ENCODE data around the gene SEC23A. TPM values are rescaled to one million over a fixed set of nuclear protein-coding genes. Genes with fewer than 3 reads are reported as not detected.

The SEC23A gene
- total and polyA plus RNA-seq, 2 of the 13 experiments (the other 11 are each of a cell fraction or from before 2014, with no cell fraction given): 403 to 887 TPM

GRCh38 chr14:39015360-39015961 lies 87.6 kb downstream of the SEC23A start (continued):
- TF ChIP-seq PATZ1 (CRISPR knock-in tag; IDR thresholded peaks at IDR 0.05) (no peak), TARDBP (CRISPR knock-in tag; IDR thresholded peaks at IDR 0.05) (no peak), HMGXB3 (CRISPR knock-in tag; IDR thresholded peaks at IDR 0.05; ENCODE audit: borderline replicate concordance) (0 out of 2 replicates have a peak, but pooled peaks have one; percentile 42), ZNF891 (CRISPR knock-in tag; IDR thresholded peaks at IDR 0.05) (no peak), GATA4 (IDR thresholded peaks at IDR 0.05; ENCODE audit: borderline replicate concordance, low read depth) (no peak), ZNF562 (CRISPR knock-in tag; IDR thresholded peaks at IDR 0.05; ENCODE audit: borderline replicate concordance) (no peak), EZH2 (conservative IDR thresholded peaks at IDR 0.05; ENCODE audit: low read depth, low read length) (no peak), ZNF510 (CRISPR knock-in tag; IDR thresholded peaks at IDR 0.05; ENCODE audit: low read depth) (no peak), ZNF296 (CRISPR knock-in tag; conservative IDR thresholded peaks at IDR 0.05) (no peak), ZBTB8A (CRISPR knock-in tag; IDR thresholded peaks at IDR 0.05; ENCODE audit: borderline replicate concordance, low read depth) (no peak), ARNTL (CRISPR knock-in tag; IDR thresholded peaks at IDR 0.05) (no peak), ZBTB37 (CRISPR knock-in tag; IDR thresholded peaks at IDR 0.05) (no peak), NFKBIZ (CRISPR knock-in tag; IDR thresholded peaks at IDR 0.05) (no peak), MED13 (CRISPR knock-in tag; IDR thresholded peaks at IDR 0.05) (no peak), ZSCAN22 (CRISPR knock-in tag; IDR thresholded peaks at IDR 0.05) (no peak), ZSCAN21 (CRISPR knock-in tag; IDR thresholded peaks at IDR 0.05; ENCODE audit: borderline replicate concordance) (no peak), ZNF598 (CRISPR knock-in tag; IDR thresholded peaks at IDR 0.05; ENCODE audit: borderline replicate concordance) (no peak), ZSCAN9 (CRISPR knock-in tag; IDR thresholded peaks at IDR 0.05; ENCODE audit: borderline replicate concordance) (no peak), HIC2 (CRISPR knock-in tag; IDR thresholded peaks at IDR 0.05; ENCODE audit: low read depth) (no peak), HNF4A (CRISPR knock-in tag; IDR thresholded peaks at IDR 0.05) (no peak)
